Measurements from ENCODE around the gene TRPM4.
"Not testable (repeated sequence)": the region's sequence is repeated elsewhere in the genome, so short reads cannot be mapped to it uniquely, and the experiment has no call there.

TRPM4 gene

GRCh38 chr19:49151267-49152118 lies 6.1 kb upstream of the TRPM4 start:
- peak; percentile 42 for DNase-seq (ENCODE audit: low spot score)

GRCh38 chr19:49152119-49152550 lies 5.5 kb upstream of the TRPM4 start:
- no peak for DNase-seq (ENCODE audit: low spot score)

GRCh38 chr19:49153167-49153809 lies 4.3 kb upstream of the TRPM4 start:
- DNase-seq (ENCODE audit: low spot score) = no peak

- no peak for DNase-seq (ENCODE audit: low spot score)
These were observed 3.3 kb upstream of the TRPM4 start for GRCh38 chr19:49154279-49154678.

GRCh38 chr19:49155005-49155819 lies 2.4 kb upstream of the TRPM4 start, which contains the start of gene HRC:
Gene HRC (minus strand): TSS chr19:49155396. CDS start chr19:49155237, 159 bp downstream.
- no peak for DNase-seq (ENCODE audit: low spot score)

GRCh38 chr19:49155820-49156346 lies 1.7 kb upstream of the TRPM4 start:
- DNase-seq (ENCODE audit: low spot score) = no peak

- no peak for DNase-seq (ENCODE audit: low spot score)
These were observed 3.0 kb downstream of the TRPM4 start for GRCh38 chr19:49160450-49161189.

GRCh38 chr19:49161987-49162386 lies 4.4 kb downstream of the TRPM4 start:
- DNase-seq (ENCODE audit: low spot score) = no peak

GRCh38 chr19:49165111-49165750 lies 7.6 kb downstream of the TRPM4 start:
- DNase-seq (ENCODE audit: low spot score) = no peak

GRCh38 chr19:49165865-49166301 lies 8.3 kb downstream of the TRPM4 start:
- no peak for DNase-seq (ENCODE audit: low spot score)

- DNase-seq (ENCODE audit: low spot score) = no peak
These were observed 10.3 kb downstream of the TRPM4 start for GRCh38 chr19:49167857-49168409.

- no peak for DNase-seq (ENCODE audit: low spot score)
These were observed 10.8 kb downstream of the TRPM4 start for GRCh38 chr19:49168421-49168820.

GRCh38 chr19:49173198-49173597 lies 15.6 kb downstream of the TRPM4 start:
- DNase-seq (ENCODE audit: low spot score) = no peak

- DNase-seq (ENCODE audit: low spot score) = no peak
These were observed 23.1 kb downstream of the TRPM4 start for GRCh38 chr19:49180659-49181058.

- not testable (repeated sequence) for DNase-seq (ENCODE audit: low spot score)
These were observed 24.6 kb downstream of the TRPM4 start for GRCh38 chr19:49182010-49182847.

- no peak for DNase-seq (ENCODE audit: low spot score)
These were observed 25.3 kb downstream of the TRPM4 start for GRCh38 chr19:49182848-49183375.

GRCh38 chr19:49186108-49186507 lies 28.5 kb downstream of the TRPM4 start:
- DNase-seq (ENCODE audit: low spot score) = no peak

- DNase-seq (ENCODE audit: low spot score) = no peak
These were observed 31.1 kb downstream of the TRPM4 start for GRCh38 chr19:49188626-49189200.

- no peak for DNase-seq (ENCODE audit: low spot score)
These were observed 31.7 kb downstream of the TRPM4 start for GRCh38 chr19:49189259-49189658.

Measured in AG08395 (cell line).